MCF 10A (cell line): ENCODE measurements around the gene MYL1. TPM values are rescaled to one million over a fixed set of nuclear protein-coding genes. Genes with fewer than 3 reads are reported as not detected.

ENCODE experiments used
- BruUV-seq: library from RNA; stranded (reverse); fragments of 400-500 nt; replicated peaks from 2 replicates; lab custom pipeline; 2021; lab: Mats Ljungman, UMichigan
- CTCF ChIA-PET: fragments of 300-600 bp; sonication (Branson Sonifier 250); formaldehyde crosslinking; extraction: SDS; loops from one replicate; lab custom pipeline; 2021; ENCODE audit warnings: antibody characterized with exemption, inconsistent platforms; lab: Yijun Ruan, JAX
- POLR2A ChIA-PET: fragments of 300-600, 350-650 bp; sonication (Branson Sonifier 250); formaldehyde crosslinking; extraction: SDS; loops from one replicate; lab custom pipeline; 2020; ENCODE audit warnings: antibody characterized with exemption, inconsistent platforms; lab: Yijun Ruan, JAX
- DNase-seq: peaks from one replicate; pipeline ENCODE4 v3.0.0-alpha.2; 2018; ENCODE audit not compliant: unreplicated experiment
- H3K27ac Mint-ChIP-seq: one replicate; pipeline ENCODE4 v1.8.0; 2022; ENCODE audit warnings: mild to moderate bottlenecking, low read depth, mixed read lengths; ENCODE audit not compliant: unreplicated experiment
- H3K27me3 Mint-ChIP-seq: one replicate; pipeline ENCODE4 v1.8.0; 2022; ENCODE audit warnings: mixed read lengths; ENCODE audit not compliant: insufficient read depth, unreplicated experiment
- H3K36me3 Mint-ChIP-seq: one replicate; pipeline ENCODE4 v1.8.0; 2022; ENCODE audit warnings: mild to moderate bottlenecking, moderate library complexity, mixed read lengths; ENCODE audit not compliant: insufficient read depth, unreplicated experiment
- H3K4me1 Mint-ChIP-seq: one replicate; pipeline ENCODE4 v1.8.0; 2022; ENCODE audit warnings: mixed read lengths; ENCODE audit not compliant: insufficient read depth, unreplicated experiment
- H3K4me3 Mint-ChIP-seq: one replicate; pipeline ENCODE4 v1.8.0; 2022; ENCODE audit warnings: mild to moderate bottlenecking, moderate library complexity, mixed read lengths; ENCODE audit not compliant: unreplicated experiment
- H3K9me3 Mint-ChIP-seq: one replicate; pipeline ENCODE4 v1.8.0; 2022; ENCODE audit warnings: mixed read lengths; ENCODE audit not compliant: unreplicated experiment
- intact Hi-C: fragments of 100-400 bp; cut with micrococcal nuclease; formaldehyde crosslinking; loops from 2 replicates; pipeline ENCODE4 v1.14.1; 2022
- total RNA-seq: library from RNA; stranded (reverse); gene quantifications from 2 replicates; pipeline ENCODE4 v1.2.3, GENCODE V29; 2022
- TF ChIP-seq, protein P1 (sequence below): fragments of 200-600 bp; IDR thresholded peaks from one replicate; pipeline ENCODE4 v1.8.0; 2022; ENCODE audit warnings: antibody characterized with exemption, mild to moderate bottlenecking; ENCODE audit not compliant: unreplicated experiment

MYL1 gene
- total RNA-seq, 1 experiment from 2014 or later, result not detected

DNA sequence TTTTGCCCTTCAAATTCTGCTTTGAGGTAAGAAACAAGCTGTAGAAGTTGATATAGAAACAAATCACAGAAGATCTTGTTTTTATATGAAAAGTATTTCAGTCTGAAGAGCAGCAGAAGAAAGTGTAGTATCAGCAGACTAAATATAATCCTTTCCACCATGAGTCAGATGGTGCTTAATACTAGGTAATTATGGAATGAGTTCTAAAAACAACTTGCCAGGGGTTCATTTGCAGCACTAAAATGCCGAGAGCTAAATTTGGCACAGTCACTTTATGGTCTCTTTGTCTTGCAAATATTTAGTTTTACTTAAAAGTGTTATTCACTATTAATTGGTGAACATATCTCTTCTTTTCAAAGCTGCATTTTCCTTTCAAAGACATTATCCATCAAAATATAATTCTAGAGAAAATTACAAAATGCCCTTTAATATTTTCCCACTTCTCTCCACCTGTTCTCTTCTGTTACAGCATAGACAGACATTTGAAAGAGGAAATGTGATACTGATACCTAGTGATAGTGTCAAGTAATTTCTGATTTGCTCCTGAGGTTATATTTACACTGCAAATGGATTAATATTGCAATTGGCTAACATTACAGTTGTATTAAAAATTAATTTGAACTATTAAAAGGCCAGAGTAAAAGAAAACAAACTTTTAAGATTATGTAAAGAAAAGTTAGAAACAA lies 5.3 kb downstream of the MYL1 start:
- no peaks in the 10 kb centered on the region for H3K36me3 Mint-ChIP-seq
- H3K9me3 Mint-ChIP-seq, result no peaks in the 10 kb centered on the region
- DNase-seq, result no peak
- peaks cover 81% of the 10 kb centered on the region for H3K27me3 Mint-ChIP-seq
- intact Hi-C loops, result no loop called here
- no peak overlapping the region for H3K4me3 Mint-ChIP-seq
- H3K4me1 Mint-ChIP-seq, result no peaks in the 10 kb centered on the region
- ChIA-PET CTCF (interaction anchor here (0.6 kb wide), 1 partner anchor 18 kb away, joined by 3 read pairs; no protein-coding TSS in a partner anchor), POLR2A (no interaction called here)
- TF ChIP-seq, protein P1, sequence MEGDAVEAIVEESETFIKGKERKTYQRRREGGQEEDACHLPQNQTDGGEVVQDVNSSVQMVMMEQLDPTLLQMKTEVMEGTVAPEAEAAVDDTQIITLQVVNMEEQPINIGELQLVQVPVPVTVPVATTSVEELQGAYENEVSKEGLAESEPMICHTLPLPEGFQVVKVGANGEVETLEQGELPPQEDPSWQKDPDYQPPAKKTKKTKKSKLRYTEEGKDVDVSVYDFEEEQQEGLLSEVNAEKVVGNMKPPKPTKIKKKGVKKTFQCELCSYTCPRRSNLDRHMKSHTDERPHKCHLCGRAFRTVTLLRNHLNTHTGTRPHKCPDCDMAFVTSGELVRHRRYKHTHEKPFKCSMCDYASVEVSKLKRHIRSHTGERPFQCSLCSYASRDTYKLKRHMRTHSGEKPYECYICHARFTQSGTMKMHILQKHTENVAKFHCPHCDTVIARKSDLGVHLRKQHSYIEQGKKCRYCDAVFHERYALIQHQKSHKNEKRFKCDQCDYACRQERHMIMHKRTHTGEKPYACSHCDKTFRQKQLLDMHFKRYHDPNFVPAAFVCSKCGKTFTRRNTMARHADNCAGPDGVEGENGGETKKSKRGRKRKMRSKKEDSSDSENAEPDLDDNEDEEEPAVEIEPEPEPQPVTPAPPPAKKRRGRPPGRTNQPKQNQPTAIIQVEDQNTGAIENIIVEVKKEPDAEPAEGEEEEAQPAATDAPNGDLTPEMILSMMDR, result no peak
- H3K27ac Mint-ChIP-seq, result no peak overlapping the region
- BruUV-seq, result no TSS peak

DNA sequence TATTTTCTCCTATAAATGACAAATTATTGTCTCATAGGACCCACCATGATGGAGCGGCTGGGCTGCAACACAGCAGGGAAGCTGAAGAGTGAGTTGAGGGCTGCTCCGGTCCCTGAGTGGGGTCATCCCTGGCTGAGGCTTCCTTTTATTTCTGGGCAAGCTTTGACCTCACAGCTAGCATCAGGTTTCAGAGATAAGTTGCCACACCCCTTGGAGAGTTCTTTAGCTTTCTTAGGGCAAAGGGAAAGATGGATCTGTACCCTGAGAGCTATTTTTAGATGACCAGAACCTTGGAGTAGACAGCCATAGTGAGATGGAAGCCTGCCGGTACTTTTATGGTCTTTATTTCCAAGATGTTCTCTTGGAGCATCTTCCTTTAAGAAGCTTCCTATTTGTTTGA lies 11.5 kb downstream of the MYL1 start:
- no peak for DNase-seq
- TF ChIP-seq, protein P1, result no peak
- no peaks in the 10 kb centered on the region for H3K36me3 Mint-ChIP-seq
- H3K4me3 Mint-ChIP-seq, result no peak overlapping the region
- intact Hi-C loops, result no loop called here
- BruUV-seq, result no TSS peak
- CTCF ChIA-PET, result no interaction called here
- POLR2A ChIA-PET, result no interaction called here
- no peaks in the 10 kb centered on the region for H3K4me1 Mint-ChIP-seq
- H3K9me3 Mint-ChIP-seq, result no peaks in the 10 kb centered on the region
- peaks cover 85% of the 10 kb centered on the region for H3K27me3 Mint-ChIP-seq
- H3K27ac Mint-ChIP-seq, result no peak overlapping the region

DNA sequence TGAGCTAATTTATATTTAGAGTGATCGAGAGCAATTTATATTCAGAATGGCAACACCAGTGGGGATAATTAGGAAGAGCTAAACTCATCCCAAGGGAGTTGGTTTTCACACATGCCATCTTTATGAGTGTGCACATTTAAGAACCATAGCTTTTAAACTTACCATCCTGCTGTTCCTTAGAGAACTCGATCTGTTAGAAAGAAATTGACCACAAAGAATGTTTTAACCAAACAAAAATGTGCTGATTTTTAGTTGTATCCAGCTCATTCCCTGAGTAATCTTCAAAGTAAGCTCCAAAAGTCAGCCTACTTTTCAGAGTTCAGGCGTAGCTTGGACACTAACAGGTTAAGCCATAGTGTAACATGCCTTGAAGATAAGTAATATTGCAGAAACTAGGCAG lies 12.6 kb downstream of the MYL1 start:
- no peak overlapping the region for H3K4me3 Mint-ChIP-seq
- no peak for DNase-seq
- no peaks in the 10 kb centered on the region for H3K36me3 Mint-ChIP-seq

DNA sequence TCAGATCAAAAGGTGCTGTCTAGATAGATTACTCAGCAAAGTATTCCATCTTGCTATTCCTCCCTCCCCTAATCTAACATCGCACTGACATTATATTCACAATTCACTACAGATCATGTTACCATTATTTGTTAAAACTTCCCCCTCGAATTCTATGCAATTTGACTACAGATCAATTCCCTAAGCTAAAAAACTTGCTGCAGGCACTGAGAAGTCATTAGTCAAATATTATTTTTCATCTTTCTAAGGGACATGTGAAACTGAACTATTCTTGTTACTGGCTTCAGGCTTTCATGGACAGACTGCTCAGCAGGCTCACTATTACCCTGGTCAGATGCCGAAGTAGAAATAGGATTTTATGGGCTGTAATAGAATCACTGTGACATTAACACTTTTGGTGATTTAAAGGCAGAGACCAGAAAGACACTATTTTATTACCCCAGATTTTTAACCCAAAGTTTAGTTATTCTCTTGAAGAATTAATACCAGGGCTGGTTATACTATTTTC lies 15.1 kb downstream of the MYL1 start:
- H3K9me3 Mint-ChIP-seq, result no peaks in the 10 kb centered on the region
- no peaks in the 10 kb centered on the region for H3K4me1 Mint-ChIP-seq
- TF ChIP-seq, protein P1, result no peak
- no peaks in the 10 kb centered on the region for H3K36me3 Mint-ChIP-seq
- intact Hi-C loops, result no loop called here
- POLR2A ChIA-PET, result no interaction called here
- H3K27ac Mint-ChIP-seq, result no peak overlapping the region
- DNase-seq, result no peak
- BruUV-seq, result no TSS peak
- H3K27me3 Mint-ChIP-seq, result peaks cover 71% of the 10 kb centered on the region
- CTCF ChIA-PET, result no interaction called here
- H3K4me3 Mint-ChIP-seq, result no peak overlapping the region

More for the DNA sequence above, 12.6 kb downstream of the MYL1 start:
- ChIA-PET POLR2A (no interaction called here), CTCF (no interaction called here)
- BruUV-seq, result no TSS peak
- no peaks in the 10 kb centered on the region for H3K4me1 Mint-ChIP-seq
- no peak overlapping the region for H3K27ac Mint-ChIP-seq
- intact Hi-C loops, result no loop called here
- no peaks in the 10 kb centered on the region for H3K9me3 Mint-ChIP-seq
- TF ChIP-seq, protein P1, result no peak
- H3K27me3 Mint-ChIP-seq, result peaks cover 83% of the 10 kb centered on the region
